Right atrium auricular region (tissue), 2 donors: ENCODE measurements around the gene ICA1. TPM values are rescaled to one million over a fixed set of nuclear protein-coding genes. Genes with fewer than 3 reads are reported as not detected.

Source experiments
- DNase-seq: peaks from one replicate; pipeline ENCODE4 v3.0.0-alpha.2; 2019; ENCODE audit warnings: low spot score
- H3K27ac ChIP-seq, 2 donors: fragments of 200-600 bp; sonication (generic); 1 replicate in 1 of 2; 2 replicates in 1 of 2; pipeline ENCODE4 v1.5.1; 2016 to 2019
- H3K27me3 ChIP-seq, 2 donors: fragments of 200-600 bp; sonication (generic); one replicate each; pipeline versions ENCODE4 v1.5.1 to v1.6.0; 2017 to 2019
- H3K36me3 ChIP-seq: fragments of 200-600 bp; sonication (generic); one replicate; pipeline ENCODE4 v1.5.1; 2016
- H3K4me1 ChIP-seq, 2 donors: fragments of 200-600 bp; sonication (generic); one replicate each; pipeline versions ENCODE4 v1.5.1 to v1.6.0; 2017 to 2019
- H3K4me3 ChIP-seq, 2 donors: fragments of 200-600 bp; sonication (generic); 1 replicate in 1 of 2; 2 replicates in 1 of 2; pipeline ENCODE4 v1.5.1; 2017 to 2019; ENCODE audit warnings: mild to moderate bottlenecking in 1 of 2, moderate library complexity in 1 of 2
- H3K9me3 ChIP-seq, 2 donors: fragments of 200-600 bp; sonication (generic); one replicate each; pipeline ENCODE4 v1.5.1; 2019
- CTCF ChIP-seq, 2 donors: fragments of 200-600 bp; sonication (generic); IDR thresholded peaks; one replicate each; pipeline ENCODE4 v1.5.1; 2019; ENCODE audit warnings: antibody characterized with exemption in 2 of 2
- total RNA-seq, 2 donors: library from RNA; depleted of rRNA; stranded (reverse); fragments of >200 nt; gene quantifications; one replicate each; pipeline ENCODE4 v1.1.0, GENCODE V29; 2016

The ICA1 gene
- total RNA-seq, 2 donors from 2014 or later: 39.4 to 51.8 TPM

- Histone ChIP-seq H3K9me3 (no peaks in the 10 kb centered on the region), H3K27ac (no peak overlapping the region), H3K27me3 (no peaks in the 10 kb centered on the region), H3K4me3 (no peak overlapping the region), H3K36me3 (peaks cover 6% of the 10 kb centered on the region), H3K4me1 (no peaks in the 10 kb centered on the region)
- TF ChIP-seq CTCF (IDR thresholded peaks at IDR 0.05): no peak
- DNase-seq: no peak
Measured at GRCh38 chr7:8120390-8121058, 141.4 kb downstream of the ICA1 start.

- DNase-seq: no peak
- Histone ChIP-seq H3K27me3 (no peaks in the 10 kb centered on the region), H3K36me3 (peaks cover 6% of the 10 kb centered on the region), H3K9me3 (no peaks in the 10 kb centered on the region), H3K4me3 (no peak overlapping the region), H3K4me1 (no peaks in the 10 kb centered on the region), H3K27ac (no peak overlapping the region)
- no peak for TF ChIP-seq CTCF (IDR thresholded peaks at IDR 0.05)
Measured at GRCh38 chr7:8119262-8119661, 142.7 kb downstream of the ICA1 start.

- peaks cover 12% of the 10 kb centered on the region for H3K36me3 ChIP-seq
- no peaks in the 10 kb centered on the region for H3K9me3 ChIP-seq
- no peak for TF ChIP-seq CTCF (IDR thresholded peaks at IDR 0.05)
Measured at GRCh38 chr7:8117195-8117594, 144.8 kb downstream of the ICA1 start.

GRCh38 chr7:8115547-8116402 lies 146.2 kb downstream of the ICA1 start:
- no peak for DNase-seq
- H3K27me3 ChIP-seq: no peaks in the 10 kb centered on the region
- H3K9me3 ChIP-seq: no peaks in the 10 kb centered on the region
- H3K36me3 ChIP-seq: peaks cover 12% of the 10 kb centered on the region
- H3K27ac ChIP-seq: no peak overlapping the region
- H3K4me3 ChIP-seq: no peak overlapping the region
- TF ChIP-seq CTCF (IDR thresholded peaks at IDR 0.05): no peak
- peaks cover 0 to 4% of the 10 kb centered on the region in 2 donors for H3K4me1 ChIP-seq

More at GRCh38 chr7:8117195-8117594, 144.8 kb downstream of the ICA1 start:
- Histone ChIP-seq H3K4me1 (peaks cover 0 to 4% of the 10 kb centered on the region in 2 donors), H3K4me3 (no peak overlapping the region), H3K27ac (no peak overlapping the region), H3K27me3 (no peaks in the 10 kb centered on the region)
- no peak for DNase-seq

- Histone ChIP-seq H3K9me3 (no peaks in the 10 kb centered on the region), H3K4me1 (peaks cover 0 to 4% of the 10 kb centered on the region in 2 donors), H3K4me3 (no peak overlapping the region), H3K27me3 (no peaks in the 10 kb centered on the region), H3K27ac (no peak overlapping the region), H3K36me3 (peaks cover 9% of the 10 kb centered on the region)
- no peak for DNase-seq
- TF ChIP-seq CTCF (IDR thresholded peaks at IDR 0.05): no peak
Measured at GRCh38 chr7:8114175-8114574, 147.8 kb downstream of the ICA1 start.
